K562 (cell line): ENCODE results near the gene SLC16A12. TPM values are rescaled to one million over a fixed set of nuclear protein-coding genes. Genes with fewer than 3 reads are reported as not detected.

ENCODE experiments used
- ATAC-seq: fragments of 200-7000 bp; cut with Tn5 transposase; 3 replicates; pipeline ENCODE4 v1.9.1; 2020; ENCODE audit warnings: moderate library complexity
- BruUV-seq: library from RNA; stranded (reverse); fragments of 400-500 nt; replicated peaks from 2 replicates; lab custom pipeline; 2021; lab: Mats Ljungman, UMichigan
- CTCF ChIA-PET: fragments of 300-600 bp; formaldehyde crosslinking; extraction: SDS; loops from one replicate; lab custom pipeline; 2021; ENCODE audit warnings: low intra/inter-chr PET ratio; lab: Yijun Ruan, JAX
- POLR2A ChIA-PET: fragments of 300-600, 350-650 bp; sonication (Branson Sonifier 250); formaldehyde crosslinking; extraction: SDS; loops from one replicate; lab custom pipeline; 2021; ENCODE audit warnings: antibody characterized with exemption, inconsistent platforms; lab: Yijun Ruan, JAX
- DNase-seq, 4 experiments: peaks; one replicate each; pipeline versions ENCODE4 v3.0.0 to v3.0.0-alpha.2; 2011 to 2018; ENCODE audit warnings: low spot score in 3 of 4, mixed read lengths in 3 of 4; ENCODE audit errors: extremely low read depth in 1 of 4
- FAIRE-seq: peaks from 2 replicates; lab custom pipeline; 2011; peaks lifted over from hg19 to GRCh38; lab: Jason Lieb, UNC
- H2AFZ ChIP-seq: 2 replicates; pipeline ENCODE4 v1.6.0; 2011; ENCODE audit warnings: low read depth, low read length, control low read depth, inconsistent platforms
- H3K27ac ChIP-seq: fragments of 200-600 bp; 3 replicates; pipeline ENCODE4 v1.8.0; 2011; ENCODE audit warnings: low read depth, mild to moderate bottlenecking, control low read depth, inconsistent platforms, low read length, moderate library complexity, mixed read lengths; ENCODE audit errors: extremely low read depth
- H3K27me3 ChIP-seq, 2 experiments: fragments of 300-600 bp in 1 of 2; 2 replicates in 1 of 2; 3 replicates in 1 of 2; pipeline versions ENCODE4 v1.6.0 to v1.8.0; 2011; ENCODE audit warnings: inconsistent platforms in 2 of 2, low read length in 2 of 2, mild to moderate bottlenecking in 1 of 2, mixed read lengths in 1 of 2, moderate library complexity in 1 of 2; ENCODE audit not compliant: control insufficient read depth in 2 of 2, insufficient read depth in 2 of 2
- H3K36me3 ChIP-seq: fragments of 300-600 bp; 3 replicates; pipeline ENCODE4 v1.8.0; 2011; ENCODE audit warnings: mild to moderate bottlenecking, low read length, inconsistent platforms; ENCODE audit not compliant: control insufficient read depth, insufficient read depth
- H3K4me1 ChIP-seq, 2 experiments: fragments of 200-600 bp in 1 of 2; replicated peaks in 1 of 2; 2 replicates in 1 of 2; 3 replicates in 1 of 2; pipeline versions ENCODE4 v1.5.1 to v1.8.0; 2011; ENCODE audit warnings: inconsistent platforms in 2 of 2, low read length in 2 of 2, mild to moderate bottlenecking in 1 of 2, mixed read lengths in 1 of 2, moderate library complexity in 1 of 2; ENCODE audit not compliant: control insufficient read depth in 2 of 2, insufficient read depth in 2 of 2
- H3K4me2 ChIP-seq: 2 replicates; pipeline ENCODE4 v1.6.1; 2011; ENCODE audit warnings: low read length, control low read depth, inconsistent platforms, mixed read lengths; ENCODE audit not compliant: insufficient read depth
- H3K4me3 ChIP-seq: fragments of 200-600 bp; sonication (generic), shearing (Covaris generic); 2 replicates; pipeline ENCODE4 v1.5.1; 2016; ENCODE audit warnings: control low read depth, inconsistent platforms
- H3K79me2 ChIP-seq: fragments of 200-600 bp; 3 replicates; pipeline ENCODE4 v1.8.0; 2011; ENCODE audit warnings: low read length, inconsistent platforms; ENCODE audit not compliant: control insufficient read depth, insufficient read depth
- H3K9ac ChIP-seq, 2 experiments: 2 replicates each; pipeline versions ENCODE4 v1.6.0 to v1.6.1; 2011; ENCODE audit warnings: low read depth in 2 of 2, low read length in 2 of 2, control low read depth in 1 of 2, inconsistent platforms in 1 of 2, mild to moderate bottlenecking in 1 of 2, mixed read lengths in 1 of 2; ENCODE audit not compliant: insufficient read depth in 1 of 2
- H3K9me1 ChIP-seq: one replicate; pipeline ENCODE4 v1.6.0; 2011; ENCODE audit warnings: inconsistent platforms, mild to moderate bottlenecking, low read length, moderate library complexity; ENCODE audit not compliant: control insufficient read depth, insufficient read depth
- H3K9me3 ChIP-seq: replicated peaks from 2 replicates; pipeline ENCODE4 v1.5.1; 2011; ENCODE audit warnings: low read depth, low read length, inconsistent platforms; ENCODE audit not compliant: control insufficient read depth, insufficient read depth
- H4K20me1 ChIP-seq: replicated peaks from 2 replicates; pipeline ENCODE4 v1.6.1; 2011; ENCODE audit warnings: low read length, inconsistent platforms, mixed read lengths; ENCODE audit not compliant: control insufficient read depth, insufficient read depth
- BACH1 ChIP-seq: fragments of 200-800 bp; sonication (Bioruptor generic); IDR thresholded peaks from 2 replicates; pipeline ENCODE4 v1.6.1; 2016; ENCODE audit warnings: missing genetic modification characterization, missing compliant biosample characterization
- DLX4 ChIP-seq: fragments of 250-450 bp; sonication (Bioruptor Pico); IDR thresholded peaks from 2 replicates; pipeline ENCODE4 v1.6.1; 2021; ENCODE audit warnings: mild to moderate bottlenecking
- DNMT1 ChIP-seq: fragments of 450-650 bp; IDR thresholded peaks from 2 replicates; pipeline ENCODE4 v1.6.1; 2016; ENCODE audit warnings: antibody characterized with exemption, mild to moderate bottlenecking
- JUND ChIP-seq, 2 experiments: IDR thresholded peaks; 2 replicates in 1 of 2; 3 replicates in 1 of 2; pipeline ENCODE4 v1.6.1; 2011; ENCODE audit warnings: borderline replicate concordance in 2 of 2, low read depth in 2 of 2, low read length in 2 of 2, improper control_type of control experiment in 1 of 2, missing biosample characterization in 1 of 2, missing genetic modification characterization in 1 of 2, missing genetic modification reagents in 1 of 2
- KHSRP ChIP-seq: fragments of 450-650 bp; IDR thresholded peaks from 2 replicates; pipeline ENCODE4 v1.6.1; 2017
- PHF8 ChIP-seq: fragments of 200-600 bp; sonication (generic); IDR thresholded peaks from 2 replicates; pipeline ENCODE4 v1.6.1; 2012; ENCODE audit warnings: mixed run types, mild to moderate bottlenecking, inconsistent platforms, low read length, moderate library complexity, borderline replicate concordance
- RBM17 ChIP-seq: fragments of 200-400 bp; formaldehyde crosslinking; IDR thresholded peaks from 2 replicates; pipeline ENCODE4 v1.6.1; 2017; ENCODE audit warnings: low read depth, mild to moderate bottlenecking, low read length, borderline replicate concordance
- TAF7 ChIP-seq: fragments of 450-650 bp; IDR thresholded peaks from 2 replicates; pipeline ENCODE4 v1.6.1; 2016; ENCODE audit warnings: missing genetic modification characterization, missing compliant biosample characterization
- ZNF146 ChIP-seq: IDR thresholded peaks from one replicate; pipeline ENCODE4 v1.6.1; 2018; ENCODE audit warnings: missing compliant biosample characterization; ENCODE audit not compliant: unreplicated experiment
- ZNF584 ChIP-seq: fragments of 200-800 bp; sonication (Bioruptor generic); IDR thresholded peaks from 2 replicates; pipeline ENCODE4 v1.6.1; 2016; ENCODE audit warnings: low read depth, mild to moderate bottlenecking, missing genetic modification characterization, missing compliant biosample characterization
- WGBS: fragments of 100-300 bp; shearing (Covaris generic); methylation state at CpG from one replicate; pipeline ENCODE4 v1.1.6; 2016; ENCODE audit warnings: low coverage, mixed read lengths; ENCODE audit not compliant: insufficient coverage; ENCODE audit errors: missing lambda C conversion rate; 5-methylcytosine and 5-hydroxymethylcytosine counted together
- in situ Hi-C: fragments of 300-500 bp; cut with MboI; formaldehyde crosslinking; loops from 4 replicates; pipeline ENCODE4 v1.15.0; 2018; ENCODE audit warnings: inconsistent platforms, mixed read lengths
- intact Hi-C: fragments of 100-400 bp; cut with micrococcal nuclease; formaldehyde crosslinking; loops from 2 replicates; pipeline ENCODE4 v1.14.2; 2022
- polyA plus RNA-seq, 8 experiments: library from polyadenylated mRNA; depleted of rRNA in 4 of 8; stranded (reverse) in 5 of 8; unstranded in 3 of 8; fragments of >200 nt; fragmentation: Nextera tagmentation in 2 of 8; fragmentation: Illumina TruSeq in 1 of 8; extraction: Ambion mirVana in 2 of 8; extraction: Trizol in 1 of 8; gene quantifications; 2 replicates each; pipeline versions ENCODE4 v1.2.1 to v1.2.3, GENCODE V29; 2011 to 2014; ENCODE audit warnings: inconsistent platforms in 1 of 8, missing spikeins in 1 of 8
- total RNA-seq, 7 experiments: library from RNA; depleted of rRNA in 6 of 7; stranded (reverse); fragments of >200 nt in 6 of 7; fragmentation: Illumina TruSeq in 2 of 7; extraction: Trizol in 2 of 7; gene quantifications; 2 replicates each; pipeline versions ENCODE4 v1.2.1 to v1.2.3, GENCODE V29; 2011 to 2021; ENCODE audit warnings: low replicate concordance in 1 of 7
- TF ChIP-seq, protein P1 (sequence below), 2 experiments: fragments of 450-650 bp; conservative IDR thresholded peaks; 2 replicates each; pipeline ENCODE4 v1.6.1; 2017; ENCODE audit warnings: mild to moderate bottlenecking in 2 of 2, moderate library complexity in 2 of 2
- TF ChIP-seq, protein P2 (sequence below): sonication (generic); formaldehyde crosslinking; IDR thresholded peaks from 2 replicates; pipeline ENCODE4 v1.8.1; 2023; ENCODE audit warnings: mild to moderate bottlenecking, missing genetic modification reagents

Gene SLC16A12
- total and polyA plus RNA-seq, 9 of the 15 experiments (the other 6 are each of a cell fraction or from before 2014, with no cell fraction given) = not detected

- POLR2A ChIA-PET = no interaction called here
- no TSS peak for BruUV-seq
- TF ChIP-seq JUND (IDR thresholded peaks at IDR 0.05; ENCODE audit: borderline replicate concordance, low read depth, low read length) (no peak), JUND (tag; IDR thresholded peaks at IDR 0.05; ENCODE audit: borderline replicate concordance, low read depth, low read length) (no peak), DLX4 (CRISPR knock-in tag) (no peak), RBM17 (no peak), PHF8 (no peak), BACH1 (no peak), TAF7 (no peak), ZNF146 (CRISPR knock-in tag) (no peak), ZNF584 (no peak), DNMT1 (no peak), KHSRP (no peak)
- TF ChIP-seq, protein P1, sequence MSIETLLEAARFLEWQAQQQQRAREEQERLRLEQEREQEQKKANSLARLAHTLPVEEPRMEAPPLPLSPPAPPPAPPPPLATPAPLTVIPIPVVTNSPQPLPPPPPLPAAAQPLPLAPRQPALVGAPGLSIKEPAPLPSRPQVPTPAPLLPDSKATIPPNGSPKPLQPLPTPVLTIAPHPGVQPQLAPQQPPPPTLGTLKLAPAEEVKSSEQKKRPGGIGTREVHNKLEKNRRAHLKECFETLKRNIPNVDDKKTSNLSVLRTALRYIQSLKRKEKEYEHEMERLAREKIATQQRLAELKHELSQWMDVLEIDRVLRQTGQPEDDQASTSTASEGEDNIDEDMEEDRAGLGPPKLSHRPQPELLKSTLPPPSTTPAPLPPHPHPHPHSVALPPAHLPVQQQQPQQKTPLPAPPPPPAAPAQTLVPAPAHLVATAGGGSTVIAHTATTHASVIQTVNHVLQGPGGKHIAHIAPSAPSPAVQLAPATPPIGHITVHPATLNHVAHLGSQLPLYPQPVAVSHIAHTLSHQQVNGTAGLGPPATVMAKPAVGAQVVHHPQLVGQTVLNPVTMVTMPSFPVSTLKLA (conservative IDR thresholded peaks at IDR 0.05) = no peak
- TF ChIP-seq, protein P2, sequence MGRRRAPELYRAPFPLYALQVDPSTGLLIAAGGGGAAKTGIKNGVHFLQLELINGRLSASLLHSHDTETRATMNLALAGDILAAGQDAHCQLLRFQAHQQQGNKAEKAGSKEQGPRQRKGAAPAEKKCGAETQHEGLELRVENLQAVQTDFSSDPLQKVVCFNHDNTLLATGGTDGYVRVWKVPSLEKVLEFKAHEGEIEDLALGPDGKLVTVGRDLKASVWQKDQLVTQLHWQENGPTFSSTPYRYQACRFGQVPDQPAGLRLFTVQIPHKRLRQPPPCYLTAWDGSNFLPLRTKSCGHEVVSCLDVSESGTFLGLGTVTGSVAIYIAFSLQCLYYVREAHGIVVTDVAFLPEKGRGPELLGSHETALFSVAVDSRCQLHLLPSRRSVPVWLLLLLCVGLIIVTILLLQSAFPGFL (CRISPR knock-in tag) = no peak
Observed at GRCh38 chr10:89478739-89479654, 56.4 kb downstream of the SLC16A12 start.

More at GRCh38 chr10:89478739-89479654, 56.4 kb downstream of the SLC16A12 start:
- in situ Hi-C loops = no loop called here
- H2AFZ ChIP-seq = no peak overlapping the region
- CTCF ChIA-PET = no interaction called here
- H3K4me1 ChIP-seq = no peaks in the 10 kb centered on the region
- ATAC-seq (no peak), DNase-seq (no peak), FAIRE-seq (no peak)
- no peak overlapping the region for H3K9ac ChIP-seq
- no peaks in the 10 kb centered on the region for H3K27me3 ChIP-seq
- 0% methylated on average over 4 of the region's 5 CpGs for WGBS
- H3K4me2 ChIP-seq = no peak overlapping the region
- H3K36me3 ChIP-seq = no peaks in the 10 kb centered on the region
- no peaks in the 10 kb centered on the region for H3K9me3 ChIP-seq
- H3K27ac ChIP-seq = no peak overlapping the region
- intact Hi-C loops = no loop called here
- no peak overlapping the region for H3K4me3 ChIP-seq
- H4K20me1 ChIP-seq = no peaks in the 10 kb centered on the region
- no peaks in the 10 kb centered on the region for H3K79me2 ChIP-seq
- no peaks in the 10 kb centered on the region for H3K9me1 ChIP-seq
